H1 (cell line): ENCODE measurements around the gene ORMDL1.

Source experiments
- ATF2 ChIP-seq: IDR thresholded peaks from 2 replicates; pipeline ENCODE4 v1.6.1; 2012; ENCODE audit warnings: low read length, inconsistent platforms
- ATF3 ChIP-seq: IDR thresholded peaks from 2 replicates; pipeline ENCODE4 v1.6.1; 2011; ENCODE audit warnings: low read depth, mild to moderate bottlenecking, low read length; ENCODE audit not compliant: insufficient read depth
- CREB1 ChIP-seq: IDR thresholded peaks from 2 replicates; pipeline ENCODE4 v1.6.1; 2012; ENCODE audit warnings: inconsistent platforms
- CTCF ChIP-seq, 3 experiments: IDR thresholded peaks; 1 replicate in 2 of 3; 2 replicates in 1 of 3; pipeline versions ENCODE4 v1.5.1 to v1.6.1; 2011; ENCODE audit warnings: low read length in 3 of 3, mild to moderate bottlenecking in 3 of 3, inconsistent platforms in 2 of 3, low read depth in 1 of 3, moderate library complexity in 1 of 3; ENCODE audit not compliant: insufficient read depth in 1 of 3; ENCODE audit errors: control extremely low read depth in 1 of 3
- EZH2 ChIP-seq: fragments of 200-600 bp; sonication (generic); IDR thresholded peaks from 2 replicates; pipeline ENCODE4 v1.7.1; 2012; ENCODE audit warnings: low read depth, mild to moderate bottlenecking, moderate library complexity, low read length, inconsistent platforms; ENCODE audit not compliant: severe bottlenecking
- FOSL1 ChIP-seq: IDR thresholded peaks from 2 replicates; pipeline ENCODE4 v1.6.1; 2011; ENCODE audit warnings: mild to moderate bottlenecking, low read depth, low read length, moderate library complexity; ENCODE audit not compliant: insufficient read depth
- JUN ChIP-seq: IDR thresholded peaks from 2 replicates; pipeline ENCODE4 v1.6.1; 2011; ENCODE audit warnings: low read depth, mild to moderate bottlenecking, improper control_type of control experiment, low read length
- POLR2A ChIP-seq, 2 experiments: IDR thresholded peaks; 1 replicate in 1 of 2; 2 replicates in 1 of 2; pipeline ENCODE4 v1.6.1; 2011; ENCODE audit warnings: low read depth in 2 of 2, low read length in 2 of 2, mild to moderate bottlenecking in 2 of 2; ENCODE audit errors: control extremely low read depth in 1 of 2
- POLR2AphosphoS5 ChIP-seq: IDR thresholded peaks from 2 replicates; pipeline ENCODE4 v1.6.1; 2011; ENCODE audit warnings: low read depth, low read length
- SAP30 ChIP-seq: fragments of 300-600 bp; sonication (generic); IDR thresholded peaks from 2 replicates; pipeline ENCODE4 v1.7.1; 2012; ENCODE audit warnings: low read length, moderate library complexity, mild to moderate bottlenecking, inconsistent platforms; ENCODE audit not compliant: insufficient read depth, insufficient replicate concordance
- SIN3A ChIP-seq, 2 experiments: IDR thresholded peaks in 1 of 2; conservative IDR thresholded peaks in 1 of 2; 2 replicates each; pipeline ENCODE4 v1.6.1; 2011 to 2012; ENCODE audit warnings: low read length in 2 of 2, improper control_type of control experiment in 1 of 2, low read depth in 1 of 2, mild to moderate bottlenecking in 1 of 2
- SP4 ChIP-seq: IDR thresholded peaks from 2 replicates; pipeline ENCODE4 v1.6.1; 2012; ENCODE audit warnings: low read length, inconsistent platforms
- TBP ChIP-seq: IDR thresholded peaks from 2 replicates; pipeline ENCODE4 v1.6.1; 2011; ENCODE audit warnings: low read depth, low read length, improper control_type of control experiment
- YY1 ChIP-seq: IDR thresholded peaks from 2 replicates; pipeline ENCODE4 v1.6.1; 2011; ENCODE audit warnings: low read depth, mild to moderate bottlenecking, low read length

GRCh38 chr2:189799030-189799331 is 14.8 kb upstream of the ORMDL1 start:
- no peak for TF ChIP-seq CTCF (IDR thresholded peaks at IDR 0.05; ENCODE audit: control extremely low read depth in 1 of 3, insufficient read depth in 1 of 3, low read depth in 1 of 3, low read length in 3 of 3)
- no peak for TF ChIP-seq POLR2AphosphoS5
- TF ChIP-seq ATF3 = no peak
- no peak for TF ChIP-seq SIN3A (conservative IDR thresholded peaks at IDR 0.05 in 1 of 2, IDR thresholded peaks at IDR 0.05 in 1 of 2; ENCODE audit: low read depth in 1 of 2, low read length in 2 of 2)
- no peak for TF ChIP-seq SP4
- no peak for TF ChIP-seq SAP30
- TF ChIP-seq CREB1 = no peak
- TF ChIP-seq FOSL1 = no peak
- no peak for TF ChIP-seq ATF2
- no peak for TF ChIP-seq YY1
- no peak for TF ChIP-seq POLR2A (IDR thresholded peaks at IDR 0.05; ENCODE audit: control extremely low read depth in 1 of 2, low read depth in 2 of 2, low read length in 2 of 2)
- no peak for TF ChIP-seq JUN
- TF ChIP-seq TBP = no peak
- TF ChIP-seq EZH2 = no peak
